Parathyroid adenoma (tissue), 2 donors: ENCODE measurements around the gene ZFHX3.

Experiments used
- H2AFZ ChIP-seq: fragments of 300-600 bp; sonication (generic); one replicate; pipeline ENCODE4 v1.7.0; 2017; ENCODE audit warnings: antibody characterized with exemption, mild to moderate bottlenecking
- H3K27ac ChIP-seq: fragments of 300-600 bp; sonication (generic); one replicate; pipeline ENCODE4 v1.7.0; 2017
- H3K27me3 ChIP-seq: fragments of 300-600 bp; sonication (generic); one replicate; pipeline ENCODE4 v1.7.0; 2017; ENCODE audit warnings: low read length; ENCODE audit not compliant: control insufficient read depth, insufficient read depth
- H3K36me3 ChIP-seq: fragments of 300-600 bp; sonication (generic); one replicate; pipeline ENCODE4 v1.7.0; 2017; ENCODE audit warnings: low read length; ENCODE audit not compliant: control insufficient read depth, insufficient read depth
- H3K4me1 ChIP-seq: fragments of 300-600 bp; sonication (generic); one replicate; pipeline ENCODE4 v1.7.0; 2017; ENCODE audit warnings: control low read depth
- H3K4me2 ChIP-seq: fragments of 300-600 bp; sonication (generic); one replicate; pipeline ENCODE4 v1.7.0; 2017; ENCODE audit warnings: low read length
- H3K4me3 ChIP-seq: fragments of 300-600 bp; sonication (generic); one replicate; pipeline ENCODE4 v1.7.0; 2017; ENCODE audit warnings: low read depth, low read length
- H3K79me2 ChIP-seq: fragments of 300-600 bp; sonication (generic); one replicate; pipeline ENCODE4 v1.7.0; 2017; ENCODE audit warnings: control low read depth
- H3K9ac ChIP-seq: fragments of 300-600 bp; sonication (generic); one replicate; pipeline ENCODE4 v1.7.0; 2017; ENCODE audit warnings: mild to moderate bottlenecking
- H3K9me3 ChIP-seq: fragments of 300-600 bp; sonication (generic); one replicate; pipeline ENCODE4 v1.7.0; 2017; ENCODE audit warnings: low read length; ENCODE audit not compliant: control insufficient read depth
- TF ChIP-seq, protein P1 (sequence below): fragments of 300-600 bp; sonication (generic); IDR thresholded peaks from one replicate; pipeline ENCODE4 v1.7.0; 2017; ENCODE audit warnings: antibody characterized with exemption, mild to moderate bottlenecking
- donor health status: primary hyperparathyroidism.

The ZFHX3 gene

DNA sequence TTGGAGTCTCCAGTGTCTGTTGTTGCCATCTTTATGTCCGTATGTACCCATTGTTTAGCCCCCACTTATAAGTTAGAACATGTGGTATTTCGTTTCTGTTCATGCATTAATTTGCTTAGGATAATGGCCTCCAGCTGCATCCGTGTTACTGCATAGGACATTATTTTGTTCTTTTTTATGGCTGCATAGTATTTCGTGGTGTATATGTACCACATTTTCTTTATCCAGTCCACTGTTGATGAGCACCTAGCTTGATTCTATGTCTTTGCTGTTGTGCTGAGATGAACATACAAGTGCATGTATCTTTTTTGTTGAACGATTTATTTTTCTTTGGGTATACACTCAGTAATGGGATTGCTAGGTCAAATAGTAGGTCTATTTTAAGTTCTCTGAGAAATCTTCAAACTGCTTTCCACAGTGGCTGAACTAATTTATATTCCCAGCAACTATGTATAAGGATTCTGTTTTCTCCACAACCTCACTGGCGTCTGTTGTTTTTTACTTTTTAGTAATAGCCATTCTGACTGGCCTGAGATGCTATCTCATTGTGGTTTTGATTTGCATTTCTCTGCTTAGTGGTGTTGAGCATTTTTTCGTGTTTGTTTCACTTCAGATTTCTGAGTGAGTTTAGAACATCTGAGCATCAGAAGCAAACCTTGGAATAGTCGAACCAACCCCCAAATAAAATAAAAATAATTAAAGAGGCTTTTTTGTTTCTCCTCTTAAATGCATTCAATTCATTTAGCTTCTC is 304.7 kb downstream of the ZFHX3 start:
- Histone ChIP-seq H3K36me3 (no peaks in the 10 kb centered on the region), H3K9ac (no peak overlapping the region), H2AFZ (no peak overlapping the region), H3K4me3 (no peak overlapping the region), H3K27me3 (no peaks in the 10 kb centered on the region), H3K9me3 (no peaks in the 10 kb centered on the region), H3K79me2 (no peaks in the 10 kb centered on the region), H3K4me1 (no peaks in the 10 kb centered on the region), H3K27ac (no peak overlapping the region), H3K4me2 (no peak overlapping the region)
- TF ChIP-seq, protein P1, sequence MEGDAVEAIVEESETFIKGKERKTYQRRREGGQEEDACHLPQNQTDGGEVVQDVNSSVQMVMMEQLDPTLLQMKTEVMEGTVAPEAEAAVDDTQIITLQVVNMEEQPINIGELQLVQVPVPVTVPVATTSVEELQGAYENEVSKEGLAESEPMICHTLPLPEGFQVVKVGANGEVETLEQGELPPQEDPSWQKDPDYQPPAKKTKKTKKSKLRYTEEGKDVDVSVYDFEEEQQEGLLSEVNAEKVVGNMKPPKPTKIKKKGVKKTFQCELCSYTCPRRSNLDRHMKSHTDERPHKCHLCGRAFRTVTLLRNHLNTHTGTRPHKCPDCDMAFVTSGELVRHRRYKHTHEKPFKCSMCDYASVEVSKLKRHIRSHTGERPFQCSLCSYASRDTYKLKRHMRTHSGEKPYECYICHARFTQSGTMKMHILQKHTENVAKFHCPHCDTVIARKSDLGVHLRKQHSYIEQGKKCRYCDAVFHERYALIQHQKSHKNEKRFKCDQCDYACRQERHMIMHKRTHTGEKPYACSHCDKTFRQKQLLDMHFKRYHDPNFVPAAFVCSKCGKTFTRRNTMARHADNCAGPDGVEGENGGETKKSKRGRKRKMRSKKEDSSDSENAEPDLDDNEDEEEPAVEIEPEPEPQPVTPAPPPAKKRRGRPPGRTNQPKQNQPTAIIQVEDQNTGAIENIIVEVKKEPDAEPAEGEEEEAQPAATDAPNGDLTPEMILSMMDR = no peak

DNA sequence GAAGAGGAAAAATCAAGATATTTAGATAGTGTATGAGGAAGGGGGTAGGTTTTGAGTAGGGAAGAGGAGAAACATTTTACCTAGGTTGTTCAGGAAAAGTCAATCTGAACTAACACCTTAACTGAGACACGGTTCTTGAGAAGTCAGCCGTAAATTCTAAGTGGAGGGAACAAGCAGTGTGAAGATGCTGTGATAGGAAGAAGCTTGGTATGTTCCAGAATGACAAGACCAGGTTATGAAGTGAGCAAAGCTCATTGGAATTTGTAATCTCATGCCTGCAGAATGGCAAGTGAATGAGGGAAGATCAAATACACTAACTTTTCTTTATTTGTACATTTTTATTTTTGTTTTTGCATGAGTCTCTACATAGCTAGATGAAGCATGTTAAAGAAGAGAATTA is 307.6 kb downstream of the ZFHX3 start:
- no peak overlapping the region for H3K4me3 ChIP-seq

DNA sequence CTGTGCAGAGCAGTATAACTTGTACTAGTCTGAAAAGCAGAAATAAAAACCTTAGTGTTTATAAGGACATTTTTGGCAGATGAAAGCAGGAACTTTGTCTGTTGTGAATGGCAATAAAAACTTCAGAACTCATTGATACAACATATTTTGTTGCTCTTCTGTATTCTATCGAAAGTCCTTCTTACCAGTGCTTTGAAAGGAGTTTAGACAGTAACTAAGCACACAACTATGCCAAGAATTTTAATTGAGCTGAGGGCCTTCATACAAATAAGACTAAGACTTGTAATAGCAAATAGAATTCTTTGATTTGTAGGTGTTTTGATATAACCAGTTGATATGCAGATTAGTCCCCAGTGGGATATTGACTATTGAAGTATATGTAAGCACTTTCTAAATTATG is 308.4 kb downstream of the ZFHX3 start:
- H3K27ac ChIP-seq = no peak overlapping the region
- no peaks in the 10 kb centered on the region for H3K79me2 ChIP-seq
- no peaks in the 10 kb centered on the region for H3K9me3 ChIP-seq
- no peak overlapping the region for H2AFZ ChIP-seq
- H3K27me3 ChIP-seq = no peaks in the 10 kb centered on the region
- TF ChIP-seq, protein P1 = no peak
- H3K4me3 ChIP-seq = no peak overlapping the region
- H3K9ac ChIP-seq = no peak overlapping the region
- H3K4me1 ChIP-seq = no peaks in the 10 kb centered on the region
- no peak overlapping the region for H3K4me2 ChIP-seq
- no peaks in the 10 kb centered on the region for H3K36me3 ChIP-seq

More for the DNA sequence above, 307.6 kb downstream of the ZFHX3 start:
- no peaks in the 10 kb centered on the region for H3K4me1 ChIP-seq
- H3K27ac ChIP-seq = no peak overlapping the region
- H3K9me3 ChIP-seq = no peaks in the 10 kb centered on the region
- no peak overlapping the region for H3K4me2 ChIP-seq
- H3K79me2 ChIP-seq = no peaks in the 10 kb centered on the region
- H2AFZ ChIP-seq = no peak overlapping the region
- TF ChIP-seq, protein P1 = no peak
- no peaks in the 10 kb centered on the region for H3K27me3 ChIP-seq
- no peaks in the 10 kb centered on the region for H3K36me3 ChIP-seq
- no peak overlapping the region for H3K9ac ChIP-seq

DNA sequence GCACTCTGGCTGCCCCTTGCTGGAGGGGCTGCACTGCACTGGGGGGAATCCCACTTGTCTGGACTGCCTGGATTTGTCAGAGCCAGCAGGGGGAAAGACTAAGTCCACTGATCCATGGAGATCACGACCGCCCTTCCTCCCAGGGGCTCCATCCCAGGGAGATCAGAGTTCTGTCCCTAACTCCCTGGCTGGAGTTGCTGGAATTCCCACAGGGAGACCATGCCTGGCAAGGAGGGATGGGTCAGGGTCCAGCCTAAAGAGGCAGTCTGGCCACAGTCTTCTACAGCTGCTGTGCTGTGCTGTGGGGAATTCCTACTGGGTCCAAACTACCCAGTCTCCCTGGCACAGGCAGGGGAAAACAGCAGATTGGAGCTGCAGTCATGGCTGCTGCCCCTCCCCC is 311.9 kb downstream of the ZFHX3 start:
- Histone ChIP-seq H3K27me3 (no peaks in the 10 kb centered on the region), H2AFZ (no peak overlapping the region), H3K9ac (no peak overlapping the region), H3K27ac (no peak overlapping the region), H3K79me2 (no peaks in the 10 kb centered on the region), H3K9me3 (no peaks in the 10 kb centered on the region), H3K4me3 (no peak overlapping the region), H3K36me3 (no peaks in the 10 kb centered on the region), H3K4me1 (no peaks in the 10 kb centered on the region), H3K4me2 (no peak overlapping the region)
- TF ChIP-seq, protein P1 = no peak
